HG03060 (cell line): ENCODE results near the gene ZFYVE16.
"Not testable (repeated sequence)": the region's sequence is repeated elsewhere in the genome, so short reads cannot be mapped to it uniquely, and the experiment has no call there.

Experiments
- ATAC-seq: cut with Tn5 transposase; IDR thresholded peaks from one replicate; pipeline ENCODE4 v1.9.1; 2021; ENCODE audit warnings: low read depth, moderate number of reproducible peaks; ENCODE audit not compliant: unreplicated experiment

ZFYVE16 gene

GRCh38 chr5:80409367-80409966 is 1.6 kb downstream of the ZFYVE16 start:
- no peak for ATAC-seq

- ATAC-seq, result no peak
Measured at GRCh38 chr5:80411589-80412219, 3.8 kb downstream of the ZFYVE16 start.

DNA sequence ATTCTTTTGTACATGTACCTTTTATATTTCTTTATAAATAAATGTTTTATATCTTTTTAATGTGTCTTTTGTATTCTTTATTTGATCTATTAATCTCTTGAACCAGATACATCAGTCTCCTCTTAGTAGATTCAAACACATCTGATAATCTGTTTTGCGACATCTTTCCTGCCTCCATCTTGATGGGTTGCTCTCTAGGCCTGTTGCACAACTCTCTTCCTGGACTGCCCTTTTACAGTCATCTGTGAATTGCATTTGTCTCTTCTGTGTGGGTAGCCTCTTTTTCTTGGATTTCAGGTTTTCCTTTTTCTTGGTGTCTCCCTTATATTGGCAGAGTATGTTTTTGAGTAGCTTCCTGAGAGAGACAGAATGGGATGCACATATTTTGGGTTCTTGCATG is 6.2 kb downstream of the ZFYVE16 start:
- no peak for ATAC-seq

GRCh38 chr5:80417973-80418372 is 10.1 kb downstream of the ZFYVE16 start:
- ATAC-seq, result no peak

DNA sequence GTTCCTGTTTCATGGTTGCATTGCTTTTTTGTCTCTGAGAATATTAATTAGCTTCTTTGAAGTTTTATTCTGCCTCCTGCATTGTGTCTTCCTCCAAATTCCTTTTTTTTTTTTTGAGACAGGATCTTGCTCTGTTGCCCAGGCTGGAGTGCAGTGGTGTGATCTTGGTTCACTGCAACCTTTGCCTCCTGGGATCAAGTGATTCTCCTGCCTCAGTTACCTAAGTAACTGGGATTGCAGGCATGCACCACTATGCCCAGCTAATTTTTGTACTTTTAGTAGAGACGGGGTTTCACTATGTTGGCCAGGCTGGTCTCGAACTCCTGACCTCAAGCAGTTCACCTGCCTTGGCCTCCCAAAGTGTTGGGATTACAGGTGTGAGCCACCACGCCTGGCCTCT is 16.5 kb downstream of the ZFYVE16 start:
- not testable (repeated sequence) for ATAC-seq

- no peak for ATAC-seq
Measured at GRCh38 chr5:80435476-80435875, 27.6 kb downstream of the ZFYVE16 start.

DNA sequence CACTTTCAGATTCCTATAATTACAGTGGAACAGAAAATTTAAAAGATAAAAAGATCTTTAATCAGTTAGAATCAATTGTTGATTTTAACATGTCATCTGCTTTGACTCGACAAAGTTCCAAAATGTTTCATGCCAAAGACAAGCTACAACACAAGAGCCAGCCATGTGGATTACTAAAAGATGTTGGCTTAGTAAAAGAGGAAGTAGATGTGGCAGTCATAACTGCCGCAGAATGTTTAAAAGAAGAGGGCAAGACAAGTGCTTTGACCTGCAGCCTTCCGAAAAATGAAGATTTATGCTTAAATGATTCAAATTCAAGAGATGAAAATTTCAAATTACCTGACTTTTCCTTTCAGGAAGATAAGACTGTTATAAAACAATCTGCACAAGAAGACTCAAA is 29.5 kb downstream of the ZFYVE16 start:
- ATAC-seq, result no peak

GRCh38 chr5:80438739-80439138 is 30.9 kb downstream of the ZFYVE16 start:
- ATAC-seq, result no peak

- ATAC-seq, result no peak
Measured at GRCh38 chr5:80439213-80439612, 31.3 kb downstream of the ZFYVE16 start.

GRCh38 chr5:80442742-80443141 is 34.9 kb downstream of the ZFYVE16 start:
- ATAC-seq, result no peak

GRCh38 chr5:80453366-80453765 is 45.5 kb downstream of the ZFYVE16 start:
- no peak for ATAC-seq

DNA sequence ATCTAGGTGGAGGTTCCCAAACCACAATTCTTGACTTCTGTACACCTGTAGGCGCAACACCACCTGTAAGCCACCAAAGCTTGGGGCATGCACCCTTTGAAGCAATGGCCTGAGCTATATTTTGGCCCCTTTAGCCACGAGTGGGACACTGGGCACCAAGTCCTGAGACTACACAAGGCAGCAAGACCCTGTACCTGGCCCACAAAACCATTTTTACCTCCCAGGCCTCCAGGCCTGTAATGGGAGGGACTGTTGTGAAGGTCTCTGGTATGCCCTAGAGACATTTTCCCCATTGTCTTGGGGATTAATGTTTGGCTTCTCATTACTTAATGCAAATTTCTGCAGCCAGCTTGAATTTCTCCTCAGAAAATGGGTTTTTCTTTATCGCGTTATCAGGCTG is 55.4 kb downstream of the ZFYVE16 start:
- no peak for ATAC-seq

DNA sequence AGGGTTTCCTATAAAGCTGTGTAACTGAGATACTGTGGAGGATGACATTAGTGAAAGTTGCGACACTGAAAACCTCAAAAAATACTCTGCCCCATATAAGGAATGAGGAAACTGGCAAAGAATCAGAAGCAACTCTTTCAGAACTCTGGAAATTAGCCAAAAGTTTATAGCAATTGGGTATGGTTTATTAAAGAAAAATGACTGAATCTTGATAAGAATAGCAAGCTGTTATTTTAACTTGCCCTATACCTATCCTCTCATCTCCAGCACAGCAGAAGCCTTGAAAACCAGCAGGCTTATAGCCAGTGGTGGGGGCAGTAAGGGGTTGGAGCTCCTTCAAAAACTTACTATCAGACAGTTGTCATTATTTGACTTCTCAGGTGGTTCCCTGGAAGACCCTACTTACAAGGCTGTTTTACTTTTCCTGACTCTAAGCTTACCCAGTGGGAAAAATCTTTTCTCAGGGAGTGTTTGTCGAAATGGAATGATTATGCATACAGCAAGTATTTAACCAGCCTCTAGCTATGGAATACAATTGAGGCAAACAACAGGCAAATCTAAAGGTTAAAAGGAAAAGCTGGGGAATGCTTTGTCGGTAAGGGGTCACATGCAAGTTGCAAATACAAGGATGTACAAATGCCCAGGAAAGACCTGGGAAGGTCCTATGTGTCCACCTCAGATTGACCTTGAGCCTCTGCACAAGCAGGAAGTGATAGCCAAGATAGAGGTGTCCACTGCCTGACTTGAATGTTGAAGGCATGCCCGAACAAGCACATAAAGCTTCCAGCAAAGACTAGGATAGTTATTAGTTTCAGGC is 59.0 kb downstream of the ZFYVE16 start:
- ATAC-seq, result no peak

- ATAC-seq, result no peak
Measured at GRCh38 chr5:80468131-80468530, 60.3 kb downstream of the ZFYVE16 start.

- ATAC-seq, result not testable (repeated sequence)
Measured at GRCh38 chr5:80470631-80471030, 62.8 kb downstream of the ZFYVE16 start.

DNA sequence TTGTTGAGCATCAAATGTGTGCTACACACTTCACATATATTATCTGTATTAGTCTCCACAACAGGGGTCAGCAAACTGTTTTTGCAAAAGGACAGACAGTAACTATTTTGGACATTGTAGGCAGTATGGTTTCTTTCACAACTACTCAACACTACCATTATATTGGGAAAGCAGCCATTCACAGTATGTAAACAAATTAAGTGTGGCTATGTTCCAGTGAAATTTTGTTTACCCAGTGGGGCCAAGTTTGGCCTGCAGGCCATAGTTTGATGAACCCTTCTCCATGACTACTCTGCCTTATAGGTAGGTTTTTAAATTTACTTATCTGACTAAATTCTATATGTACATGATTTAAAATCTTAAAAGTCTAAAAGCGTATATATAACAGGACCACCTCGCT is 67.1 kb downstream of the ZFYVE16 start:
- no peak for ATAC-seq

DNA sequence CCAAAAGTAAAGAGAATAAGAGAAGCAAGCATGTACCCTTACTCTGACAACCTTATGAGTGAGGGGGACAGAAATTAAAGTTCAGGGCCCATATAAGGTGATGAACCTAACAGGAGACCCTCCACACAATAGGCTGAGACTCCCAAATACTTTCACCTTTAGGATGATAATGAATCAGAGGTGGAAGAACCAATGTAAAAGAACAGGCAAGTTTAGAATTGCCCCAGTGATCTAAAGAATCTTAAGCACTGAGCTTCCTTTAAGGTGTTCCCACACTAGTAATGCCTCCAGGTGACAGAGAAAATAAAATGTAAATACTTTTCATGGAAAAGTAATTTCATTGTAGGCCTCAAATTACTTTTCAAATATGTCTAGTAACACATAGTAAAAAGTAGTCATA is 71.8 kb downstream of the ZFYVE16 start:
- no peak for ATAC-seq

DNA sequence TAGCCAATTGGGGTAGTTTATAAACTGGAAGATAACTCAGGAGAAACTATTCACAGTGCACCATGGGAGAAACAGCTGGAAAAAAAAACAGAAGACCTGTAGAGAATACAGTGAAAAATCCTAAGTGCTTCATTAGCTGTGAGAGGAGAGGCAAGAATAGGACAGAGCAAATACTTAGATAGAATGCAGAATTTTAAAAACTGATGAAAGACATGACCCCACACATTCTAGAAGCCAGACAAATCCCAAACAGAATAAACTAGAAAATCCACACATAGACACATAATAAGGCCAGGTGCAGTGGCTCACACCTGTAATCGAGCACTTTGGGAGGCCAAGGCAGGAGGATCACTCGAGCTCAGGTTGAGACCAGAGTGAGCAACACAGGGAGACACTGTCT is 72.5 kb downstream of the ZFYVE16 start:
- ATAC-seq, result no peak

DNA sequence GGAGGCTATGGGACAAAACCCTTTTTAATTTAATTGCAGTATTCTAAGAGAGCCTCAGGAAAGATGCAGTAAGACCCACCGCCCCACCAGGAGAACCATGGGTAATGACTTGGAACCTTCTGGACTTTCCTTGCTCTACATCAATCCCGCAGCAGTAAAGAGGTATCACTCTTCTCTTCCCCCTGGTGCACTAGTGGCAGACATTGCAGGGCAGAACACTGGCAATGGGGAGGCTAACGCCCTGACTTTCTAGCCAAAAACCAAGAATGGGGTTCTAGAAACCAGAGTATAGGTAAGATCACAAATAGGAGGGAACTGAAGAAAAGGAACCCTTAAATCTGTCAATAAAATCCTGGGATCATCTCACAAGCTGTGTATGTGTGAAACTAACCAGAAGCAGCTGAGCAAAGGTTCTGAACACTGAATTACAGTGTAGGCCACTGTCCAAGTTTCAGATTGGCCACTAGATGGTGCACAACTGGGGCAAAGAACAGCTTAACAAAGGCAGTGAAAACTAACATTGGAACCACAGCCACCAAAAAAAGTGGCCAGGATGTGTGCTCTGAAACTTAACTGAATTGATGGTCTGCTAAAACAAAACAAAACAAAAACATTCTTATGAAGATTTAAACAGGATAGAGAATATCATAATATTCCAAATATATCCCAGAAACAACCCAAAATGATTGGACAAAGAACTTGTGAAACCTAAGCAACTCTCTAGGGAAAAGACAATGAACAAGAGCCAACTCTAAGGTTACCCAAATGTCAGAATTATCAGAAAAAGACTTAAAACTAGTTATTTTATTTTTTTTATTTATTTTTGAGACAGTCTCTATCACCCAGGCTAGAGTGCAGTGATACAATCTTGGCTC is 73.4 kb downstream of the ZFYVE16 start:
- no peak for ATAC-seq

- no peak for ATAC-seq
Measured at GRCh38 chr5:80482578-80482977, 74.7 kb downstream of the ZFYVE16 start.
